Stimulated activated CD8-positive, alpha-beta memory T cell treated with anti-CD3 and anti-CD28 coated beads, Interleukin-7, amount 100 ng/mL, for 1 hour (primary cell): ENCODE results near the gene BRF1.

ENCODE experiments used
- DNase-seq, 2 donors: peaks; one replicate each; pipeline ENCODE4 v3.0.0-alpha.2; 2020; ENCODE audit warnings: low read depth in 2 of 2

BRF1 gene

DNA sequence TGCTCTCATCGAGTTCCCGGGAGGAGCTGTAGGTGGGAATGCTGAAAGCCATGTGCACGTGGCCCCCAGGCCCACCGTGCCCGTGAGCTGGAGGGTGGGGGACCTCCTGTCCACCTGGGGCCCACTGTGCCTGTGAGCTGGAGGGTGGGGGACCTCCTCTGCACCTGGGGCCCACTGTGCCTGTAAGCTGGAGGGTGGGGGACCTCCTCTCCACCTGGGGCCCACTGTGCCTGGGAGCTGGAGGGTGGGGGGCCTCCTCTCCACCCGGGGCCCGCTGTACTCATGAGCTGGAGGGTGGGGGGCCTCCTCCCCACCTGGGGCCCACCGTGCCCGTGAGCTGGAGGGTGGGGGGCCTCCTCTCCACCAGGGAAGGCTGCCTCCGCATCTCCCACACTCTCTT is 105.8 kb downstream of the BRF1 start:
- DNase-seq, result no peak

DNA sequence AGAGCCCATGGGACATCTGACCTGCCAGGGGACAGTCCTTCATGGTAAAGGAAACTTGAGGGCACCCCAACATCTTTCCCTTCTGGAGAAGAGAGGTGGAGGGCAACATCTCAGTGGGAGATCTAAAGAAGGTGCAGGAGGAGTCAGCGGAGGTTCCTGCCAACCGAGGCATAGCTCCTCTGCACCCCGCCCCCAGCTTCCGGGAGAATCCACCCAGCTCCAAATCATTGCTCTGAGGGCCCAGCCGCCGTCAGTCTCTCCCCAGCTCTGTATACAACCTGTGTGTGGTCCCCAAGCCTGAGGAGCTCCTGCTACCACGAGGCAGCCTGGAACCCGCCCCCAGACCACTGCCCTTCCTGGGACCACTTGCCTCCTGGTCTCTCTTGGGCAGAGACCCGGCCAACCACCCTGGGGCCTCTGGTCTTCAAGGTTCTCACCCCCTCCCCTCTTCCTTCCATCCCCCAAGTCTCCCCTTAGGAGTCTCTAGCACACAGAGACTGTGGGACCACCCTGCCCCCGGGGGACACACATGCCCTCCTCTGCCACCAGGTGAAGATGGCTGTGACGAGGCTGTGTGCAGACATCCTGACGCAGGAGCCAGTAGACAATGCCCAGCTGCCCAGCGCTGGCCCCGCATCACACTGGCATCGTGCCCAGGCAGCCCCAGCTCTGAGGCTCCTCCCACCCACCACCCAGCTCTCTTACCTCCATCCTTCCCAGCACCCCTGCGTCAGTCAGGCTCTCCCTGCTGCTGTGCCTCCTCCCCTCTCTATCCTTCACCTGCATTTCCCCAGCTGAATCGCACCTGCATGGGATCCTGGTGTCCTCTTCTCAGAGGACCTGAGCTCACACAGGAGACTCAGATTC is 106.7 kb downstream of the BRF1 start:
- no peak for DNase-seq

DNA sequence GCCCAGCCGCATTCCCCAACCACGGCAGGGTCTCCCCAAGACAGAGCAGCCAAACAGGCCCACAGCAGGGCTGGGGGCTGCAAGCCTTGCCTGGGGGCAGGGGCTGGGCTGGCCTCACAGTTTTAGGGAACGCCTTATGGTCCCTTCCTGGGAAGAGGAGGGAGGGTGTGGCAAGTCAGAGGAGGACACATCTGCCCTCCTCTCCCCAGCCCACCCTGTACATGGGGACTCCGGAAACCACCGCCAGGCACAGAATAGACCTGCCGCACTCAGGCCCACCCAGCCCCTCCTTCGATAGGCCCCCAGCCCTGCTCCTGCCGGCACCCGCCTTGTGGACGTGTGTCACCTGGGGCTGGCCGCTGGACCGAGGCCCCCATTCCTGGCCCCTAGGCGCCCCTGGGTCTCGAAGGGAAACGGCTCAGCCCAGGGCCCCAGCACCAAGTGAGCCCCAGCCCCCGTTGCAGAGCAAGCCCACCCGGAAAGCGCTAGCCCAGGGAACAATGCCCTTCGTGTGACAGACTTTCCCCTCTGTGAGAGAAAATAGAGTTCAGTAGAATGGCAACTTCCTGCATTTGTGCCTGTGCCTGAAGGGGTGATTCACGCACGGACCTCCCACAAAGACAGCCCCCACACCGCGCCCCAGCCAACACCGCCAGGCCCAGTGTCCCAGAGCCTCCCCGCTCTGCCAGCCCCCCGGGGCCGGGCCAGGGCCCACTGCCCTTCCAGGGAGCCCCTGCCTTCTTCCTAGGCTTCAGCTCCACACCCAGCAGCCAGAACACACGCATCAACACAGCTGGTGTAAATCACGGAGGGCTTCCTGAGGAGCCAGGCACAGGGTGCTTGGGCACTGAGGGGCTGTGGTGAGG is 107.7 kb downstream of the BRF1 start:
- DNase-seq, result no peak

DNA sequence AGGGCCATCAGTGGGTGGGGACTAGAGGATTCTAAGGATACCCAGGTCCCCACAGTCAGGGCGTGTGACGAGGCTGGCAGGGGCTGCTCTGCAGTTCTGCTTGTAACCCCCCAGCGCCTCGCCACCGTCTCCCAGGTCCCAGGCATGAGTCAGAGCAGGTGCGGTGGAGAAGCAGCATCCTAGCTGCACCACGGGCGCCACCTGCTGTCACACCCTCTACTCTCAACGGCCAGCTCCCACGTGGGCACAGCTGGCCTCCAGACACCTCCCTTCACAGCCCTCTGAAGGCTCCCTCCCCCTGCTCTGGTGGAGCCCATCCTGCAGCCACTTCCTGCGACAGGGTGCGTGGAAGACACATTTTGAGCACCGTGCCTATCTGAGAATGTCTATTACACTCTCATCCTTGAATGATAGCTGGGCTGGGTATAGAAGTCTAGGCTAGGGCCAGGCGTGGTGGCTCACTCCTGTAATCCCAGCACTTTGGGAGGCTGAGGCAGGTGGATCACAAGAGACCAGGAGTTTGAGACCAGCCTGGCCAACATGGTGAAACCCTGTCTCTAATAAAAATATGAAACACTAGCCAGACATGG is 112.8 kb downstream of the BRF1 start:
- no peak for DNase-seq

DNA sequence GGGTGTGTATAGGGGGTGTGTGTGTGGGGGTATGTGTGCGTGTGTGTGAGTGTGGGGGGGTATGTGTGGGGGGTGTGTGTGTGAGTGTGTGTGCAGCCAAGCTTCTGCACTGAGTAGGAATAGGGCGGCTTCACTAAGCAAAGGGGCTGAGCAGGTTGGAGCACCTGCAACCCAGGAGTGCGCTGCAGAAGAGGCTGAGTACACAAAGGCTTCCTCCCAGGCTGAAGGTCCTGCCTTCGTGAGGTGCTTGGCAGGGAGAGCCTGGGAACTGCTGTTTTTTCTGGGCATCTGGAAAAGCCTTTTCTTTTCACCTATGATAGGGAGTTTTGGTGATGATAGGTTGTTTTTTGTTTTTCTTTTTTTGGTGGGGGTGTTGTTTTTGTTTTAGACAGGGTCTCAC is 113.7 kb downstream of the BRF1 start:
- no peak for DNase-seq

DNA sequence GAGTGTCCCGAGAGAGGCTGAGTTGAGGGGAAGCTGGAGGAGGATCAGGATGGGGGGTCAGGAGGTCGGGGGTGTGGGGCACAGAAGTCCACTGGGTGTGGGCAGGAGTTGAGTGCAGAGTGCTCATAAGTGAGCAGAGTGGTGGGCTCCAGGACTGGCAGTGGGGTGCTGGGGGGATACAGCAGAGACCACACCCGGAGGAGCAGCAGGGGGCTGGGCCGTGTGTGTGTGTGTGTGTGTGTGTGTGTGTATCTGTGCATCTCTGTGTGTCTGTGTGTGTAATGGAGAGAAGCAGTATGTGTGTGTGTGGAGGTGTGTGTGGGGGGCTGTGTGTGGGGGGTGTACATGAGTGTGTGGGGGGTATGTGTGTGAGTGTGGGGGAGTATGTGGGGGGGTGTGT is 114.8 kb downstream of the BRF1 start:
- no peak for DNase-seq

DNA sequence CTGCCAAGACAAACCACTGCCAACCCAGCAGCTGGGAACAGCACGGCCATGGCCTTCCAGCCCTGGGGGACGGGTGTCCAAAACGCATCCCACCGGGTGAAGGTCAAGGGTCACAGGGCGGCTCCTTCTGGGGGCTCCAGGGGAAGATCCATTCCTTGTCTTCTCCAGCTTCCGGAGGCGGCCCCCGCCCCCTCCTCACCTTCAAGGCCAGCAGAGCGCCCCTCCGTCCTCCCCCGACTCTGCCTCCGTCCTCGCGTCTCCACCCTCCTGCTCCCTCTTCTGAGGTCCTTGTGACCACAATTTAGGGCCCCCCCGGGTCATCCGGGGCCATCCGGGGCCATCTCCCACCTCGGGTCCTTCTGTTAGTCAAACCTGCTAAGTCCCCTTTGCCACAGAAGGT is 115.8 kb downstream of the BRF1 start:
- DNase-seq, result no peak

DNA sequence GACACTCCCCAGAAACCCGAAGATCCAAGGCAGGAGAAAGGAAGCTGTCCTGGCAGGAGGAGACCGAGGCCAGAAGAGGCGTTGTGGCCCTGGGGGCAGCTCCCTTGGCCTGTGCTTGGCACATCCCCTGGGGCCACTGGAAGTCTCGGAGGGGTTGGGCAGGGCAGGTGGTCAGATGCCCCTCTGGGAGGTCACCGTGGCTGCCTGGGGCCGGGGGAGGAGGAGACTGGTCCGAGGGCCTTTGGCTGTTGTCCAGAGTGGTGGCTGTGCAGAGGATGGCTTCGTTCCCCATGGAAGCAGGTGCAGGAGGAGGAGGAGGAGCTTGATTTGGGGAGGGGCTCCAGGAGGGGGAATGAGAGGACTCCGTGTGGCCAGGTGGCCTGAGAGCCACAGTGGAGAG is 116.3 kb downstream of the BRF1 start:
- no peak for DNase-seq

DNA sequence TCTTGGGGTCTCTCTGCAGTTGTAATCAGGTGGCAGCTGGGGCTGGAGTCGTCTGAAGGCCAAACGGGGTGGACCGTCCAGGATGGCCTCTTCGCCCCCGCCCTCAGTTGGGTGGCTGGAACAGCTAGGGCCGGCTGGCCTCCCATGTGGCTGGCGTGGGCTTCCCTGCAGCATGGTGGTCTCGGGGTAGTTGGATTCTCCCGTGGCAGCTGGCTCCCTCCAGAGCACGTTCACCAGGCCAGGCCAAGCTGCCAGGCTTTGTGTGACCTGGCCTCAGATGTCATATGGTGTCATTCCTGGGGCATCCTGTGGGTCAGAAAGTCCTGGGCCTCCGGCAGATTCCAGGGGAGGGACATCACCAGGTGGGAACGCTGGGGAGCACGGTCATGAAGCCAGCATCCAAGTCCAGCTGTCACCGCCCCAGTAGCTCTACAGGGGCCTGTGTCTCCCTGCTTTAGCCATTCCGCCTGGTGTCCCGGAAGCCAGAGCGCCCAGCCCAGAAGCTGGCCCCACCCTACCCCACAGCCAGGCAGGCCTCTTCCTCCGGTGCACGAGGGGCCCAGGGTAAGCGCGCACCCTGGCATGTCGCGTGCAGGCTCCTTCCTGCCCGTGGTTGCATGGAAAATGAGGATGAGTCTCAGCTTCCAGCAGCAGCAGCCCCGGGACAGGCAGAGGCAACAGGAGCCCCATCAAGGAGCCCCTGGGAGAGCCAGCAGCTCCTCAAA is 118.3 kb downstream of the BRF1 start:
- no peak for DNase-seq

DNA sequence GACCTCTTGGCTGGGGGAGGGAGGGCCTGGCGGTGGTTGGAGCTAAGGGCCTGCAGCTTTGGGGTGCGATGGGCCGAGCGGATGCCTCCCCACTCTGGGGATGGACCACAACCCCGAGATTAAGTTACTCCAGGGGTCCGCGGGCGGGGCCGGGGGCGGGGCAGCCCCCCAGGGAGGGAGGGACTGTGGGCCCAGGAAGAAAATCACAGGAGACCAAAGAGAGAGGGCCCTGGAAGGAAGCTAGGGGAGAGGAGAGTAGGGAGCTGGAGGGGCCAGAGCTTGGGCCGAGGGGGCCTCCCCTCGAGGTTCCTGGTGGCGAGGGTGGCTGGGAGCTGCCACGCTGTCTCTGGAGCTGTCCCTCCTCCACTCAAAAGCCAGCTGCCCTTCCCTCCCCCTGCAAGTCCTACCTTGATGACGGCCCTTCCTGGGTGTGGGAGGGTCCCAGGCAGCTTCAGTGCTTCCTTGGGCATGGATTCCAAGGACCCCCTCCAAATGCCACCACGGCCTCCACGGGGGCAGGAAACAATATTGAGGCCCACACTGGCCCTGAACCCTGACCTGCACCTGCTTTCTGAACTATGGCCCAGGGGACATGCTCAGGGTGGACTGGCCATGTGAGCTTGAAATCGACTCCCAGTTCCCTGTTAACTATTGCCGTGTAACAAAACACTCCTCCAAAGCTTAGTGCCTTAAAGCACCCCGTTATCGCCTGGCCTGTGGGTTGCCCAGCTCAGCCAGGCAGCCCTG is 119.1 kb downstream of the BRF1 start:
- DNase-seq, result no peak

DNA sequence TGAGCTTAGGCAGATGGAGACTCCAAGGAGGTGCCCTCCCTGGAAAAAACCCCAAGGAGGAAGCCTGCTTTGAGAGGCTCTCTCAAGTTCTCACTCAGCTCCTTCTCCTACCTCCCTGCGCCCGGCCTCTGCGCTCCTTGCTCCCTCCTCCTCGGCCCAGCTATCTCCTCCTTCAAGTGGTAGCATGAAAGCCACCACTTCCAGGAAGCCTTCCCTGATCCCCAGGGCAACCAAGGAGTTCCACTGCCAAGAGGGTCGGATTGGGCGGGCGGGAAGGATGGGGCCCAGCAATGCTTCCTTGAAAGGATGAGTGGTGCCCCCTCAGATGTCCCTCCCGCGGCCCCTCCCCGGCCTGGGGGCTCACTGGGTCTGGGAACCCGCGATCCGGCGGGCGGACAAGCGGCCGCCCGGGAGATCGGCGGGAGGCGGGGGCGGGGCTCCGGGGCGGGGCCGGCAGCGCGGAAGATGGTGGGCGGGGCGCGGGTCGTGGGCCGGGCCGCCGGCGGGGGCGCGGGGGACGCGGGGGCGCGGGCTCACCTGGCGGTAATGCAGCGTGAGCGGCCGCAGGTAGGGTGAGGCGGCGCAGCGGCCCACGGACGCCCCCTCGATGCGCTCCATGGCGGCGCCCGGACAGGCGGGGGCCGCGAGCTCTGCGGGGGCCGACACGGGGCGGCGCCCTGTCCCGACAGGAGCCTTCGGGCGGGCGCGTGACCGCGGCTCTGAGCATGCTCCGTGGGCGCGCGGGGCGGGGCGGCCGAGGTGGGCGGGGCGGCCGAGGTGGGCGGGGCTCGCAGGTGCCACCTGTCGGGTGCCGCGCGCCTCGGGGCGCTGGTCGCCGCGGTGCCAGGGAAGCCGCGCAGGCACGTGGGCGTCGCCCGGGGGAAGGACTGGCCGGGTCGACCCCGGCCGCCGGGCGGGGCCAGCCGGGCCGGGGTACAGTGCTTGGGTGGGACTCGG is 119.9 kb downstream of the BRF1 start, which contains the start of gene NUDT14:
TSS of gene NUDT14 (minus strand) at position 721 of the 957 bp plus-strand sequence. CDS start at position 618, 103 bp downstream.
- DNase-seq, result peak; percentile 80 to 83

DNA sequence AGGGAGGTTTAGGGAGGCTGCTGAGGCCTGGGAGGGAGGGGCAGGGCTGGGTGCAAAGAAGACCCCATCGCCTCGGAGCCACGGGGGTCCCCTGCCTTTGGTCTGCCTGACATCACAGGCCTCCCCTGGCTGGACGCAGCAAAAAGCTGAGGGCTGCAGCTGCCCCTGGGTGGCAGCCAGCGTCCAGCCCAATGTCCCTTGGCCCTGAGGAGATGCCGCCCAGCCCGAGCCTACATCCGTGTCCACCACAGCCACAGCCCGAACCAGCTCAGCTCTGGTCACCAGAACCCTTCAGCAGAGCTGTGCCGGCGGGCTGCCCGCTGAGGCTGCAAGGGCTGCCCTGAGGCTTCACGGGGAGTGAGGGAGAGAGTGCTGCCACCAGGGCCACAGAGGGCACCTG is 121.6 kb downstream of the BRF1 start:
- no peak for DNase-seq

DNA sequence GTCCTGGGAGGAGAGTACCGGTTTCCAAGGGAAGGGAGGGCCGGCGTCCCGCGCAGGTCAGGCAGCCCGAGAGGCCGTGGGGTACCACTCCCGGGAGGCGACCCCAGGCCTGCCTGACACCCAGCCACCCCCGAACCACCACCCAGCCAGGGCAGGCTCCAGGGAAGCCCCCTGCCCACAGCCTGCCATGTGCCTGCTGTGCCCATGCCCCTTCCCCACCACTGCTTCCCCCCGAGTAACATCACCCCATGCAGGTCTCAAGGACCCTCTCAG is 122.0 kb downstream of the BRF1 start:
- no peak for DNase-seq

DNA sequence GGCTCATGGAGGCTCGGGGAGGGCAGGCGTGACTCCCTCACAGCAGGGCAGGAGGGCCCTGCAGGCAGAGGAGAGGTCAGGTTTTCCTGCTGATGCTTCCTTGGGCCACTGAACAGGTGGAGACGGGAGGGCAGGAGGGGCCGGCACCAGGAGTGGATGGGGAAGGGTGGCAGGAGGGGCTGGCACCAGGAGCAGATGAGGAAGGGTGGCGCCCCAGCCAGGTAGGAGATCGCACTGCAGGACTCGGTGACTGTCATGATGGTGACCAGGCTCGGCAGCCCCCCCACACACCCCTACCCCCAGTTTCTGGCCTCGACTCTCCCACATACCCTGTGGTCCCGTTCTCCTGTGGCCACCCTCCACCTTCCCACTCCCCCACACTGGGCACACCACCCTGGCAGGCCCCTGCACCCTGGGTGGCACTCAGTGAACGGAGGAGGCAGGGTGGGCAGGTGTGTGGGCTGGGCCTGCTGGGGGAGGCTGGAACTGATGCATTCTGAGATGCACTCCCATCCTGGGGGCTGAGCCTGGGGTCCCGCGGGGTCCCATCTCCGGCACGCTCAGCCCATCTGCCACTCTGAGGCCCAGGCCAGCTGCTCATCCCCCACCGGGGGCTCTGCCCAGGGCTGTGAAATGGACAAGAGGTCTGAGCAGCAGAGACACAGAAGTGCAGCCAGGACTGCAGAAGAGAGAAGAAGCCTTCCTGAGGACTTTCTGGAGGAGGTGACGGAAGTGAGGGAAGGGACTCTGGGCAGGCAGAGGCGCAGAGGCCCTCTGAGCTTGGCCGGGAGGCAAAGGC is 122.5 kb downstream of the BRF1 start:
- DNase-seq, result no peak

DNA sequence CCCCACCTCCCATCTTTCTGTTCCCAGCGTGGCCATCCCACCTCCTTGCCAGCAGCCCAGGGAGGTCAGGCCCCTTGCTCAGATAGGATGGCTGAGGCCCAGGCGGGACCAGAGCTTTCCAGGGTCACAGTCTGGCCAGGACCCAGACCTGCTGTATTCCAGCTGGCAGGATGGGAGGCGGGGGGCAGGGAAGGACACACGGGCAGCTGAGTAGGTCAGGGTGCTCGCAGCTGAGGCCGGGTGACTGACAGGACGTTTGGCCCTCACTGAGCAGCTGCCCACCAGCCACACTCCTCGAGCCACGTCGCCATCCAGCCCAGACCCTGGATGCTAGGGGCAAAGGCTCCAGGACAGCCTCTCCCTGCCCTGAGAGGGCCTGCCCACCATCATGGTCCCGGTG is 123.7 kb downstream of the BRF1 start:
- no peak for DNase-seq

DNA sequence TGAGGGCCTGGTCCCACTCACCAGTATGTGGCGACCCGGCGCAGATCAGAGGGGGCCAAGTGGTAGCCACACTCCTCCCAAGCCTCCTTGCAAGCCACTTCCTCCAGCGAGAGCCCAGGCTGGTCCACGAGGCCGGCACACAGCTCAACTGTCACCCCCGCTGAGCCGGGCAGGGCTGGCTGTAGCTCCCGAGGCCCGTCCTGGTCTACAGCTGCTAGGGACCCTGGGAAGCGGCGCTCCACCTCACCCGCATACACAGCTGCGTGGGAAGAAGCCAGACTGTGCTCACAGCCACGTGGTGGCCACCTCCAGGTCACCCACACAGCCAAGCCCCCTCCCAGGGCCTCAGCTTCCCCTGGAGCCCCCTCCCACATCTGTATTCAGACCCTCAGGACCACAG is 124.3 kb downstream of the BRF1 start:
- no peak for DNase-seq

DNA sequence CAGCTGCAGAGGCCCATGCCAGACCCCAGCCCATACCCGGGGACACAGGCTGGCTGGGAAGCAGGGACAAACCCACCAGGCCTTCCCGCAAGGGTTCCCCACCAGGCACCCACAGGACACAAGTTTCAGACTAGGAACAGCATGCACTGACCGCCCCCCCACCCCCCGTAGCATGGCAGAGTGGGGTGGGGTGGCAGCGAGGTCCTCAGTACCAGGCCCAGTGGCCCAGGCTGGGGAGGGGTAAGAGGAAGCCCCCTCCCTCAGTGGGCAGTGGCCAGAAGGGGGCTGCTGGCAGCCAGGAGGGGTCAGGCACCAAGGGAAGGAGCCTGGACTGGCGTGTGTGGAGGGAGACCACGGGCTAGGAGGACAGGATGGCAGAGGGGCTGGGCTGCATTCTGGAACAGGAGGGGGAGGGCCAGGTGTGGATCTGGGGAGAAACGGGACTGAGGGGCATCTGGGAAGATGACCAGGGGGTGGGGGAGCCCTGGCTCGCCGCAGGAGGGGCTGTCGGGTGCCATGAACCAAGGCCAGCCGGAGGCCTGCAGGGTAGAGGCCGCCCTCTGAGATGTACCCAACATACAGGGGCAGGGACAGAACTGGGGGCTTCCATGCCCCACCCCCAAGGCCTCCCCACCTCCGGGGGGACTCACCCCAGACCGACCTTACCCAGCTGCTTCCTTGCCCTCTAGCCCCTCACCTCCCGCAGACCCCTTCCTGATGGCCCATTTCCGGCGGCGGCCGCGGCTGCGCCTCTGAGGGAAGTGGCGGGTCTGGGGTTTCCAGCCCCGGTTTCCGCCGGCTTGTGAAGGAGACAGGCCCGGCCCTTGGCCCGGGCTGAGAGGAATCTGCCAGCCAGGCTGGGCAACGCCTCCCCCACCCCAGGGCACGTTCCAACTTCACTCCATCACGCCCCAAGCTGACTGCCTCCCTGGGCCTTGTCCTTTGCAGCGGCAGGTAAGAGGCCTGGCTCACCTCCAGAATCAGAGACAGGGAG is 126.6 kb downstream of the BRF1 start:
- DNase-seq, result peak in 1 of 2 donors; percentile 16

DNA sequence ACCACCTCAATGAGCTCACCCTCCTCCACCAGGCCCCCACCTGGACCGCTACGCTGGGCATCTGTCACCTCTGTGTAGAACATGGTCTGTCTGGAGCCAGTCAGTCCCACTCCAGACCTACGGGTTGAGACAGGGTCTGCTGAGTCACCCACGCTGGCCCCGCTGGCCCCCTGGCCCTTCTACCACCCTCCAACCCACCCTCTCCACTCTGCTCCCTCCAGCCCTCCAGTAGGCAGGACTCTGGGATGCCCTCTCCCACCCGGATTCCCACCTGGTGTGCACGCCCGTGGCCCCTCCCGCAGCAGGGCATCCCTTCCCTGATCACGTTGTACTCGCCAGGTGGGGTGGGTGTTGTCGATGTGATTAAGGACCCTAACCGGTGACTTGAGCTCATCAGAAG is 127.7 kb downstream of the BRF1 start:
- DNase-seq, result no peak
